K562 (cell line): ENCODE measurements around the gene MRAS.

Experiments used
- ARID1B ChIP-seq: fragments of 450-650 bp; IDR thresholded peaks from 2 replicates; pipeline ENCODE4 v1.6.1; 2016; ENCODE audit warnings: antibody characterized with exemption, mild to moderate bottlenecking, inconsistent platforms
- DPF2 ChIP-seq: fragments of 450-650 bp; IDR thresholded peaks from 2 replicates; pipeline ENCODE4 v1.6.1; 2016
- ELK1 ChIP-seq: sonication (generic); formaldehyde crosslinking; IDR thresholded peaks from 2 replicates; pipeline ENCODE4 v1.8.1; 2022; ENCODE audit warnings: missing genetic modification reagents
- ETS1 ChIP-seq: conservative IDR thresholded peaks from 2 replicates; pipeline ENCODE4 v1.6.1; 2011; ENCODE audit warnings: low read depth, mild to moderate bottlenecking, low read length; ENCODE audit not compliant: control insufficient read depth
- FOXA1 ChIP-seq: fragments of 450-650 bp; IDR thresholded peaks from 2 replicates; pipeline ENCODE4 v1.6.1; 2016; ENCODE audit warnings: mild to moderate bottlenecking, borderline replicate concordance
- GATAD2A ChIP-seq: fragments of 450-650 bp; IDR thresholded peaks from 2 replicates; pipeline ENCODE4 v1.6.1; 2017
- IRF1 ChIP-seq: sonication (generic); formaldehyde crosslinking; IDR thresholded peaks from 2 replicates; pipeline ENCODE4 v1.8.0; 2022; ENCODE audit warnings: missing genetic modification reagents, mild to moderate bottlenecking, borderline replicate concordance
- KAT7 ChIP-seq: sonication (generic); formaldehyde crosslinking; IDR thresholded peaks from 2 replicates; pipeline ENCODE4 v1.8.0; 2022; ENCODE audit warnings: missing genetic modification reagents, mild to moderate bottlenecking, borderline replicate concordance
- NRF1 ChIP-seq, 2 experiments: fragments of 450-650 bp; IDR thresholded peaks in 1 of 2; conservative IDR thresholded peaks in 1 of 2; 2 replicates each; pipeline ENCODE4 v1.6.1; 2014; ENCODE audit warnings: mild to moderate bottlenecking in 2 of 2
- PHF8 ChIP-seq: fragments of 200-600 bp; sonication (generic); IDR thresholded peaks from 2 replicates; pipeline ENCODE4 v1.6.1; 2012; ENCODE audit warnings: mixed run types, mild to moderate bottlenecking, inconsistent platforms, low read length, moderate library complexity, borderline replicate concordance
- POLR2A ChIP-seq: fragments of 450-650 bp; conservative IDR thresholded peaks from 2 replicates; pipeline ENCODE4 v1.6.1; 2016

GRCh38 chr3:138328341-138328740 lies 20.0 kb upstream of the MRAS start:
- TF ChIP-seq FOXA1 = no peak
- TF ChIP-seq DPF2 = no peak
- no peak for TF ChIP-seq ETS1
- TF ChIP-seq GATAD2A = no peak
- TF ChIP-seq IRF1 (CRISPR knock-in tag) = no peak
- no peak for TF ChIP-seq KAT7 (CRISPR knock-in tag)
- no peak for TF ChIP-seq PHF8
- TF ChIP-seq POLR2A = no peak
- TF ChIP-seq ARID1B = no peak
- no peak for TF ChIP-seq NRF1 (conservative IDR thresholded peaks at IDR 0.05 in 1 of 2, IDR thresholded peaks at IDR 0.05 in 1 of 2)
- no peak for TF ChIP-seq ELK1 (CRISPR knock-in tag)
